Uterus (tissue), 4 donors: ENCODE measurements around the gene ATP2C2. TPM values are rescaled to one million over a fixed set of nuclear protein-coding genes. Genes with fewer than 3 reads are reported as not detected.

Experiments used
- DNase-seq, 2 donors: peaks; one replicate each; pipeline ENCODE4 v3.0.0-alpha.2; 2019 to 2020
- H3K27ac ChIP-seq, 2 donors: fragments of 200-600 bp; sonication (generic); 1 replicate in 1 of 2; 2 replicates in 1 of 2; pipeline ENCODE4 v1.5.1; 2016 to 2018
- H3K27me3 ChIP-seq, 2 donors: fragments of 200-600 bp; sonication (generic); one replicate each; pipeline ENCODE4 v1.5.1; 2018 to 2019; ENCODE audit warnings: control low read depth in 1 of 2
- H3K36me3 ChIP-seq, 2 donors: fragments of 200-600 bp; sonication (generic); one replicate each; pipeline ENCODE4 v1.5.1; 2019; ENCODE audit warnings: control low read depth in 1 of 2
- H3K4me1 ChIP-seq, 2 donors: fragments of 200-600 bp; sonication (generic); one replicate each; pipeline ENCODE4 v1.5.1; 2018 to 2019; ENCODE audit warnings: control low read depth in 1 of 2
- H3K4me3 ChIP-seq, 2 donors: fragments of 200-600 bp; sonication (generic); 1 replicate in 1 of 2; 2 replicates in 1 of 2; pipeline ENCODE4 v1.5.1; 2018 to 2019; ENCODE audit warnings: mild to moderate bottlenecking in 1 of 2
- H3K9me3 ChIP-seq, 2 donors: fragments of 200-600 bp; sonication (generic); one replicate each; pipeline ENCODE4 v1.5.1; 2019; ENCODE audit warnings: control low read depth in 1 of 2
- POLR2A ChIP-seq, 2 donors: fragments of 450-650 bp; IDR thresholded peaks; one replicate each; pipeline ENCODE4 v1.6.1; 2016; ENCODE audit warnings: antibody characterized with exemption in 2 of 2, mild to moderate bottlenecking in 1 of 2, moderate library complexity in 1 of 2
- intact Hi-C: fragments of 100-400 bp; cut with DNase I; formaldehyde crosslinking; loops from one replicate; pipeline ENCODE4 v1.15.1; 2023; ENCODE audit warnings: low total_unique reads
- total RNA-seq, 4 donors: library from RNA; depleted of rRNA in 3 of 4; stranded (reverse); fragments of >200 nt in 3 of 4; gene quantifications; one replicate each; pipeline versions ENCODE4 v1.1.0 to v1.2.4, GENCODE V29; 2014 to 2023
- TF ChIP-seq, protein P1 (sequence below), 4 experiments: fragments of 200-600 bp in 2 of 4; fragments of 450-650 bp in 2 of 4; sonication (generic) in 2 of 4; IDR thresholded peaks; one replicate each; pipeline ENCODE4 v1.5.1; 2016 to 2019; ENCODE audit warnings: antibody characterized with exemption in 4 of 4, mild to moderate bottlenecking in 2 of 4, moderate library complexity in 1 of 4
- donor health status: DM: yes; HTN: yes; CAD: no.

The ATP2C2 gene
- total RNA-seq, 4 donors from 2014 or later, result 0.51 to 1.8 (median 0.84) TPM

DNA sequence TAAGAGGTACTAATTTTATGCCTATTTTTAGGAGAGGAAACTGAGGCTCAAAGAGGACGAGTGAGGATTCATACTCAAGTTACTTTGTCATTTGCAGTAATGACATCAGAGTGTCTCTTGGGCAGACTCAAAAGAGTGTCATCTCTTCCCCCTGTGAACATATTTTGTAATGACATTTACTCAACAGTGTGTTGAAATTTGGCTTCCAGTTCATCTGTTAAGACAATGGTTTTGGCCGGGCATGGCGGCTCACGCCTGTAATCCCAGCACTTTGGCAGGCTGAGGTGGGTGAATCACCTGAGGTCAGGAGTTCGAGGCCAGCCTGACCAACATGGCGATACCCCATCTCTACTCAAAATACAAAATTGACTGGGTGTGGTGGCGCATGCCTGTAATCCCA lies 44.7 kb upstream of the ATP2C2 start:
- intact Hi-C loops, result no loop called here
- TF ChIP-seq, protein P1, sequence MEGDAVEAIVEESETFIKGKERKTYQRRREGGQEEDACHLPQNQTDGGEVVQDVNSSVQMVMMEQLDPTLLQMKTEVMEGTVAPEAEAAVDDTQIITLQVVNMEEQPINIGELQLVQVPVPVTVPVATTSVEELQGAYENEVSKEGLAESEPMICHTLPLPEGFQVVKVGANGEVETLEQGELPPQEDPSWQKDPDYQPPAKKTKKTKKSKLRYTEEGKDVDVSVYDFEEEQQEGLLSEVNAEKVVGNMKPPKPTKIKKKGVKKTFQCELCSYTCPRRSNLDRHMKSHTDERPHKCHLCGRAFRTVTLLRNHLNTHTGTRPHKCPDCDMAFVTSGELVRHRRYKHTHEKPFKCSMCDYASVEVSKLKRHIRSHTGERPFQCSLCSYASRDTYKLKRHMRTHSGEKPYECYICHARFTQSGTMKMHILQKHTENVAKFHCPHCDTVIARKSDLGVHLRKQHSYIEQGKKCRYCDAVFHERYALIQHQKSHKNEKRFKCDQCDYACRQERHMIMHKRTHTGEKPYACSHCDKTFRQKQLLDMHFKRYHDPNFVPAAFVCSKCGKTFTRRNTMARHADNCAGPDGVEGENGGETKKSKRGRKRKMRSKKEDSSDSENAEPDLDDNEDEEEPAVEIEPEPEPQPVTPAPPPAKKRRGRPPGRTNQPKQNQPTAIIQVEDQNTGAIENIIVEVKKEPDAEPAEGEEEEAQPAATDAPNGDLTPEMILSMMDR (IDR thresholded peaks at IDR 0.05), result no peak
- TF ChIP-seq POLR2A (IDR thresholded peaks at IDR 0.05), result no peak
- no peaks in the 10 kb centered on the region for H3K9me3 ChIP-seq
- no peak overlapping the region for H3K27ac ChIP-seq
- no peaks in the 10 kb centered on the region for H3K4me1 ChIP-seq
- H3K27me3 ChIP-seq, result no peaks in the 10 kb centered on the region
- H3K36me3 ChIP-seq, result no peaks in the 10 kb centered on the region
- H3K4me3 ChIP-seq, result no peak overlapping the region
- no peak for DNase-seq

GRCh38 chr16:84324434-84325262 lies 43.7 kb upstream of the ATP2C2 start:
- H3K4me3 ChIP-seq, result no peak overlapping the region
- no peak for DNase-seq
- no peak for TF ChIP-seq POLR2A (IDR thresholded peaks at IDR 0.05)
- TF ChIP-seq, protein P1 (IDR thresholded peaks at IDR 0.05), result no peak
- intact Hi-C loops, result no loop called here
- no peak overlapping the region for H3K27ac ChIP-seq
- no peaks in the 10 kb centered on the region for H3K4me1 ChIP-seq
- H3K36me3 ChIP-seq, result no peaks in the 10 kb centered on the region
- no peaks in the 10 kb centered on the region for H3K27me3 ChIP-seq
- H3K9me3 ChIP-seq, result no peaks in the 10 kb centered on the region

- no peaks in the 10 kb centered on the region for H3K27me3 ChIP-seq
These were observed 41.8 kb upstream of the ATP2C2 start for GRCh38 chr16:84326545-84326944.

DNA sequence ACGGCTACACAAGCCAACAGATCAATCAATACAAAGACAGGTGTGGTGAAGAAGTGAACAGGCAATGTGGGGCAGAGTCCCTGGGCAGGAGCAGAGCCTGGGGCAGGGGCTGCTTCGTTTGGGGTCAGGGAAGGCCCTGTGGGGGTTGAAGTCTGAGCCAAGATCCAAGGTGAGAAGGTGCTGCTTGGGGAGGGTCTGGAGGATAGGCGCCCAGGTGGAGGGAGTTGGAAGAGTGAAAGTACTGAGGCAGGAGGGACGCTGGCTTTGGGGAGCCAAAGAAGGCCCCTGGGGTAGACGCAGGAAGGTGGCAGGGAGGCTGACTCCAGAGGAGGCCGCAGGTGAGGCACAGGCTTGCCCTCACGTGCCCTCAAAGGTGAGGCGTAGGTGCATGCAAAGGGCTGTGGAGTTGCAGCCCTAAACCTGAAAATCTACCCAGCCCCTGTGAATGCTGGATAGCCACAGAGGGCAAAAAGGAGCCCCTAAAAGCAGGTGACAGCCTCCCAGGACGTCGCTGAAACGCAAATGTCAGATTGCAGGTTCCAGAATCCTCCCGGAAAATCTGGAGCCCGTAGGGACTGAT lies 40.3 kb upstream of the ATP2C2 start:
- Histone ChIP-seq H3K4me1 (no peaks in the 10 kb centered on the region), H3K9me3 (no peaks in the 10 kb centered on the region), H3K27me3 (no peaks in the 10 kb centered on the region), H3K36me3 (no peaks in the 10 kb centered on the region), H3K4me3 (no peak overlapping the region), H3K27ac (no peak overlapping the region)
- TF ChIP-seq, protein P1 (IDR thresholded peaks at IDR 0.05), result no peak
- no peak for TF ChIP-seq POLR2A (IDR thresholded peaks at IDR 0.05)
- intact Hi-C loops, result no loop called here
- no peak for DNase-seq

More at GRCh38 chr16:84326545-84326944, 41.8 kb upstream of the ATP2C2 start:
- Histone ChIP-seq H3K4me1 (no peaks in the 10 kb centered on the region), H3K27ac (no peak overlapping the region), H3K4me3 (no peak overlapping the region), H3K9me3 (no peaks in the 10 kb centered on the region), H3K36me3 (no peaks in the 10 kb centered on the region)
- DNase-seq, result no peak
- TF ChIP-seq POLR2A (IDR thresholded peaks at IDR 0.05), result no peak
- TF ChIP-seq, protein P1 (IDR thresholded peaks at IDR 0.05), result no peak
- intact Hi-C loops, result no loop called here

DNA sequence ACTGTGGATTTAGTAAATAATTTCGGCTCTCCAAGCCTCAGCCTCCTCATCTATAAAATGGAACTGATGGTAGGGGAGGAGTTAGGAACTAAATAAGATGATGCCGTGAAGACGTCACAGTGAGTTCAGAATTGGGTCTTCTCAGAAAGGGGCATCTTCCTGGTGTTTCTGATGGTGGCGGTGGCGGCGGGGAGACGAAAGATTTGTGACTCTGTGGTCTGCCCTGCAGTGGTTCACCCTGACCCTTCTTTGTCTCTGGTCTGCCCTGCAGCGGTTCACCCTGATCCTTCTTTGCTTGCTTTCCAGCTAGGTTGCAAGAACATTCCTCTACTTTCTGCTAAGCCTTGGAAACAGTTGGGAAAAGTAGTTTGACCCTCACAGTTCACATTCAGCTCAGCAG lies 39.3 kb upstream of the ATP2C2 start:
- TF ChIP-seq, protein P1 (IDR thresholded peaks at IDR 0.05), result no peak
- no peak for TF ChIP-seq POLR2A (IDR thresholded peaks at IDR 0.05)
- H3K27ac ChIP-seq, result no peak overlapping the region
- intact Hi-C loops, result no loop called here
- H3K4me3 ChIP-seq, result no peak overlapping the region
- H3K4me1 ChIP-seq, result no peaks in the 10 kb centered on the region
- H3K9me3 ChIP-seq, result no peaks in the 10 kb centered on the region
- no peak for DNase-seq
- H3K36me3 ChIP-seq, result no peaks in the 10 kb centered on the region
- no peaks in the 10 kb centered on the region for H3K27me3 ChIP-seq
